HFF-Myc (cell line): Measurements from ENCODE around the gene SLC31A1.
"Not testable (repeated sequence)": the region's sequence is repeated elsewhere in the genome, so short reads cannot be mapped to it uniquely, and the experiment has no call there.

Experiments
- DNase-seq: peaks from one replicate; pipeline ENCODE4 v3.0.0-alpha.2; 2011; ENCODE audit warnings: low read depth; ENCODE audit errors: extremely low read depth
- H3K4me3 ChIP-seq: replicated peaks from 2 replicates; pipeline ENCODE4 v1.5.1; 2011; ENCODE audit warnings: low read depth, mild to moderate bottlenecking, control low read depth, low read length
- TF ChIP-seq, protein P1 (sequence below): IDR thresholded peaks from 2 replicates; pipeline ENCODE4 v1.5.1; 2012; ENCODE audit warnings: mild to moderate bottlenecking, low read depth, low read length, control low read depth; ENCODE audit errors: missing control alignments

SLC31A1 gene

GRCh38 chr9:113241161-113241560 lies 19.8 kb downstream of the SLC31A1 start:
- no peak overlapping the region for H3K4me3 ChIP-seq
- DNase-seq = no peak
- TF ChIP-seq, protein P1, sequence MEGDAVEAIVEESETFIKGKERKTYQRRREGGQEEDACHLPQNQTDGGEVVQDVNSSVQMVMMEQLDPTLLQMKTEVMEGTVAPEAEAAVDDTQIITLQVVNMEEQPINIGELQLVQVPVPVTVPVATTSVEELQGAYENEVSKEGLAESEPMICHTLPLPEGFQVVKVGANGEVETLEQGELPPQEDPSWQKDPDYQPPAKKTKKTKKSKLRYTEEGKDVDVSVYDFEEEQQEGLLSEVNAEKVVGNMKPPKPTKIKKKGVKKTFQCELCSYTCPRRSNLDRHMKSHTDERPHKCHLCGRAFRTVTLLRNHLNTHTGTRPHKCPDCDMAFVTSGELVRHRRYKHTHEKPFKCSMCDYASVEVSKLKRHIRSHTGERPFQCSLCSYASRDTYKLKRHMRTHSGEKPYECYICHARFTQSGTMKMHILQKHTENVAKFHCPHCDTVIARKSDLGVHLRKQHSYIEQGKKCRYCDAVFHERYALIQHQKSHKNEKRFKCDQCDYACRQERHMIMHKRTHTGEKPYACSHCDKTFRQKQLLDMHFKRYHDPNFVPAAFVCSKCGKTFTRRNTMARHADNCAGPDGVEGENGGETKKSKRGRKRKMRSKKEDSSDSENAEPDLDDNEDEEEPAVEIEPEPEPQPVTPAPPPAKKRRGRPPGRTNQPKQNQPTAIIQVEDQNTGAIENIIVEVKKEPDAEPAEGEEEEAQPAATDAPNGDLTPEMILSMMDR = no peak

DNA sequence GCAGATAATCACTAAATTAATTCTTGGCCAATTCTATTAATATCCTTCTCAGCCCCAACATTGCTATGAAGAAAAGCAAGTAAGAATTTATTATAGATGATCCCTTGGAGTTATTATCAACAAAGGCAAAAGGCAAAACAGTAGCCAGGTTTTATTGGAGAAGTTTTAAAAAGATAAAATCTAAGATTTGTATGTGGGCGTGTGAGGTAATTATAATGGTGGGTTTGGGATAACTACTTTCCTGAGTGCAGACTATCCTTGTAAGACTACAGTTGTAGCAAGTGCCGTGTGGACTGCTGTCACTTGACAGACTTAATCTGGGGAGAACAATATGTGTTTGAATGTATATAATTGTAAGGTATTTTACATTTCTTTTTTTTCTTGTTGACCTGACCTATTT lies 23.2 kb downstream of the SLC31A1 start:
- TF ChIP-seq, protein P1 = no peak
- no peak overlapping the region for H3K4me3 ChIP-seq

GRCh38 chr9:113245894-113246293 lies 24.6 kb downstream of the SLC31A1 start:
- no peak overlapping the region for H3K4me3 ChIP-seq
- TF ChIP-seq, protein P1 = no peak
- DNase-seq = no peak

More for the DNA sequence above, 23.2 kb downstream of the SLC31A1 start:
- DNase-seq = no peak

GRCh38 chr9:113246928-113247327 lies 25.6 kb downstream of the SLC31A1 start:
- TF ChIP-seq, protein P1 = no peak
- DNase-seq = no peak
- no peak overlapping the region for H3K4me3 ChIP-seq

- no peak overlapping the region for H3K4me3 ChIP-seq
- DNase-seq = no peak
Measured at GRCh38 chr9:113247640-113248039, 26.3 kb downstream of the SLC31A1 start.

GRCh38 chr9:113249661-113250060 lies 28.3 kb downstream of the SLC31A1 start:
- not testable (repeated sequence) for DNase-seq

More at GRCh38 chr9:113247640-113248039, 26.3 kb downstream of the SLC31A1 start:
- TF ChIP-seq, protein P1 = no peak

GRCh38 chr9:113250807-113251206 lies 29.5 kb downstream of the SLC31A1 start:
- TF ChIP-seq, protein P1 = no peak
- no peak for DNase-seq

More at GRCh38 chr9:113249661-113250060, 28.3 kb downstream of the SLC31A1 start:
- H3K4me3 ChIP-seq = not testable (repeated sequence)

More at GRCh38 chr9:113250807-113251206, 29.5 kb downstream of the SLC31A1 start:
- no peak overlapping the region for H3K4me3 ChIP-seq
